ENCODE measurements around the gene MAML1.

DNA sequence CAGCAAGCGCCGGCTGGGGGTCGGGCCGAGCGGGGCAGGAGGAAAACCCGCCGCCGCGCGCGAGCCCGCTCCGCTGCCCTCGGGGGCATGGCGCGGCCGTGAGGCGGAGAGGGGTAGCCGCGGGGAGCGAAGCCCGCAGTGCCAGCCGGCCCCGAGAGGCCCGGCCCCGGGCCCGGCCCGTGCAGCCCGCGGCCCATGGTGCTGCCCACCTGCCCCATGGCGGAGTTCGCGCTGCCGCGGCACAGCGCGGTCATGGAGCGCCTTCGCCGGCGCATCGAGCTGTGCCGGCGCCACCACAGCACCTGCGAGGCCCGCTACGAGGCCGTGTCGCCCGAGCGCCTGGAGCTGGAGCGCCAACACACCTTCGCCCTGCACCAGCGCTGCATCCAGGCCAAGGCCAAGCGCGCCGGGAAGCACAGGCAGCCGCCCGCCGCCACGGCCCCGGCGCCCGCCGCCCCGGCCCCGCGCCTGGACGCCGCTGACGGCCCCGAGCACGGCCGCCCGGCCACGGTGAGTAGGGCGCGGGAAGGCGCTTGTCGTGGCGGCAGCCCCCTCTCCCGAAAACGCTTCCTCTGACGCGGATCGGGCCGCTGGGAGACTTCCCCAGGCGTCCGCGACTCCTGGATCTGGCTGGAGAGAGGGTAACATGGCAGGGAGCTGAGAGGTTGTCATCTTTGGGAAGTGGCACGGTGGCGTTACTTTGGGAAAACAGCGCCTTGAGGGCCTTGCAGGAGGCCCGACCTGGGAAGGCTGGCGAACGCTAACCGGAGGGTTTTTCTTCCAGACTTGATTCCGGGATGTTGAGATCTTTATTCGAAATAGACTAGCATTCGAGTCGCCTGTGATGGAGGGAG, 523 bp downstream of the MAML1 start:
- TF ChIP-seq, protein P1, sequence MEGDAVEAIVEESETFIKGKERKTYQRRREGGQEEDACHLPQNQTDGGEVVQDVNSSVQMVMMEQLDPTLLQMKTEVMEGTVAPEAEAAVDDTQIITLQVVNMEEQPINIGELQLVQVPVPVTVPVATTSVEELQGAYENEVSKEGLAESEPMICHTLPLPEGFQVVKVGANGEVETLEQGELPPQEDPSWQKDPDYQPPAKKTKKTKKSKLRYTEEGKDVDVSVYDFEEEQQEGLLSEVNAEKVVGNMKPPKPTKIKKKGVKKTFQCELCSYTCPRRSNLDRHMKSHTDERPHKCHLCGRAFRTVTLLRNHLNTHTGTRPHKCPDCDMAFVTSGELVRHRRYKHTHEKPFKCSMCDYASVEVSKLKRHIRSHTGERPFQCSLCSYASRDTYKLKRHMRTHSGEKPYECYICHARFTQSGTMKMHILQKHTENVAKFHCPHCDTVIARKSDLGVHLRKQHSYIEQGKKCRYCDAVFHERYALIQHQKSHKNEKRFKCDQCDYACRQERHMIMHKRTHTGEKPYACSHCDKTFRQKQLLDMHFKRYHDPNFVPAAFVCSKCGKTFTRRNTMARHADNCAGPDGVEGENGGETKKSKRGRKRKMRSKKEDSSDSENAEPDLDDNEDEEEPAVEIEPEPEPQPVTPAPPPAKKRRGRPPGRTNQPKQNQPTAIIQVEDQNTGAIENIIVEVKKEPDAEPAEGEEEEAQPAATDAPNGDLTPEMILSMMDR (IDR thresholded peaks at IDR 0.05): no peak
- TF ChIP-seq EZH2phosphoT487 (IDR thresholded peaks at IDR 0.05): no peak
- no peak for TF ChIP-seq EZH2 (IDR thresholded peaks at IDR 0.05)

Data from neural progenitor cell (in vitro differentiated cells).